ENCODE data around the gene PIAS4.

- TF ChIP-seq MYC (IDR thresholded peaks at IDR 0.05; ENCODE audit: insufficient read depth, insufficient read length, insufficient replicate concordance, low read length, severe bottlenecking) (no peak), ELK1 (IDR thresholded peaks at IDR 0.05; ENCODE audit: low read depth, low read length) (no peak), KDM1A (IDR thresholded peaks at IDR 0.05; ENCODE audit: borderline replicate concordance) (no peak), EP300 (IDR thresholded peaks at IDR 0.05; ENCODE audit: borderline replicate concordance in 1 of 2, control insufficient read depth in 1 of 2, low read depth in 2 of 2, low read length in 2 of 2) (no peak), CBFB (IDR thresholded peaks at IDR 0.05; ENCODE audit: low read depth) (no peak), ATF7 (IDR thresholded peaks at IDR 0.05; ENCODE audit: low read depth) (no peak), CTCF (IDR thresholded peaks at IDR 0.05 in 2 of 3, conservative IDR thresholded peaks at IDR 0.05 in 1 of 3; ENCODE audit: control insufficient read depth in 2 of 3, extremely low read depth in 1 of 3, insufficient read depth in 1 of 3, low read depth in 3 of 3, low read length in 3 of 3) (no peak), SREBF2 (IDR thresholded peaks at IDR 0.05; ENCODE audit: low read length) (no peak), MXI1 (IDR thresholded peaks at IDR 0.05; ENCODE audit: low read depth, low read length) (no peak), POLR2A (IDR thresholded peaks at IDR 0.05; ENCODE audit: low read depth, low read length) (no peak; the same call in 1 of the 2 replicates), TAF1 (IDR thresholded peaks at IDR 0.05; ENCODE audit: borderline replicate concordance, low read depth, low read length) (no peak), PML (IDR thresholded peaks at IDR 0.05; ENCODE audit: low read length) (no peak)
These were observed 28.0 kb downstream of the PIAS4 start for GRCh38 chr19:4035582-4035981.
